B cell (primary cell): ENCODE measurements around the gene EPAS1. TPM values are rescaled to one million over a fixed set of nuclear protein-coding genes. Genes with fewer than 3 reads are reported as not detected.

Experiments
- ATAC-seq: fragments of 200-7000 bp; cut with Tn5 transposase; one replicate; pipeline ENCODE4 v1.10.0; 2021; ENCODE audit warnings: low read depth, mild to moderate bottlenecking, moderate number of reproducible peaks, moderate library complexity
- CTCF ChIA-PET: fragments of 350-600 bp; sonication (Branson Sonifier 250); formaldehyde crosslinking; loops from one replicate; lab custom pipeline; 2021; ENCODE audit warnings: antibody characterized with exemption, inconsistent platforms; lab: Charles Lee
- POLR2A ChIA-PET: fragments of 350-600 bp; sonication (Branson Sonifier 250); formaldehyde crosslinking; loops from one replicate; lab custom pipeline; 2021; ENCODE audit warnings: antibody characterized with exemption; lab: Charles Lee
- DNase-seq: peaks from one replicate; pipeline ENCODE4 v3.0.0; 2013
- H2AFZ ChIP-seq: 2 replicates; pipeline ENCODE4 v1.6.1; 2012; ENCODE audit warnings: mild to moderate bottlenecking, low read depth, low read length; ENCODE audit not compliant: insufficient read depth, poor library complexity, severe bottlenecking
- H3K27ac ChIP-seq, 2 donors: 1 replicate in 1 of 2; 2 replicates in 1 of 2; pipeline ENCODE4 v1.5.1; 2012 to 2013; ENCODE audit warnings: low read length in 2 of 2, mild to moderate bottlenecking in 2 of 2, moderate library complexity in 1 of 2
- H3K27me3 ChIP-seq, 4 experiments: fragments of 200-600 bp in 1 of 4; sonication (generic) in 1 of 4; replicated peaks in 1 of 4; 1 replicate in 2 of 4; 2 replicates in 2 of 4; pipeline versions ENCODE4 v1.6.1 to v1.7.0; 2013 to 2016; ENCODE audit warnings: low read length in 3 of 4, mild to moderate bottlenecking in 2 of 4, mixed read lengths in 1 of 4, moderate library complexity in 1 of 4; ENCODE audit not compliant: insufficient read depth in 4 of 4, control insufficient read depth in 3 of 4; ENCODE audit errors: control extremely low read depth in 1 of 4
- H3K36me3 ChIP-seq, 2 experiments: replicated peaks in 1 of 2; 1 replicate in 1 of 2; 2 replicates in 1 of 2; pipeline versions ENCODE4 v1.6.1 to v1.7.1; 2013; ENCODE audit warnings: low read length in 1 of 2; ENCODE audit not compliant: insufficient read depth in 2 of 2, control insufficient read depth in 1 of 2; ENCODE audit errors: control extremely low read depth in 1 of 2, extremely low read depth in 1 of 2
- H3K4me1 ChIP-seq, 2 donors: fragments of 200-600 bp in 1 of 2; sonication (generic) in 1 of 2; 1 replicate in 1 of 2; 2 replicates in 1 of 2; pipeline versions ENCODE4 v1.5.1 to v1.6.1; 2013 to 2017; ENCODE audit warnings: low read length in 2 of 2; ENCODE audit not compliant: control insufficient read depth in 2 of 2, insufficient read depth in 2 of 2
- H3K4me2 ChIP-seq: replicated peaks from 2 replicates; pipeline ENCODE3; 2012; ENCODE audit warnings: mild to moderate bottlenecking, low read depth, low read length; ENCODE audit not compliant: poor library complexity, severe bottlenecking
- H3K4me3 ChIP-seq, 5 experiments: fragments of 200-600 bp in 1 of 5; sonication (generic) in 1 of 5; 1 replicate in 3 of 5; 2 replicates in 2 of 5; pipeline versions ENCODE4 v1.5.1 to v1.7.0; 2011 to 2016; ENCODE audit warnings: low read length in 4 of 5, mild to moderate bottlenecking in 4 of 5, low read depth in 2 of 5, control low read depth in 1 of 5, moderate library complexity in 1 of 5; ENCODE audit not compliant: insufficient read depth in 1 of 5; ENCODE audit errors: control extremely low read depth in 1 of 5, extremely low read depth in 1 of 5
- H3K79me2 ChIP-seq: fragments of 200-600 bp; sonication (generic); one replicate; pipeline ENCODE4 v1.6.0; 2016; ENCODE audit warnings: low read length; ENCODE audit not compliant: control insufficient read depth, insufficient read depth
- H3K9ac ChIP-seq: fragments of 200-600 bp; sonication (generic); 2 replicates; pipeline ENCODE4 v1.6.1; 2017; ENCODE audit warnings: mild to moderate bottlenecking, low read length, moderate library complexity
- H3K9me3 ChIP-seq, 3 donors: one replicate each; pipeline versions ENCODE4 v1.6.1 to v1.7.1; 2013; ENCODE audit warnings: low read length in 2 of 3; ENCODE audit not compliant: control insufficient read depth in 2 of 3, insufficient read depth in 1 of 3; ENCODE audit errors: control extremely low read depth in 1 of 3
- H4K20me1 ChIP-seq: 2 replicates; pipeline ENCODE4 v1.6.0; 2012; ENCODE audit warnings: mild to moderate bottlenecking, low read length; ENCODE audit not compliant: insufficient read depth, control insufficient read depth, poor library complexity, severe bottlenecking
- H3K27ac Mint-ChIP-seq: one replicate; pipeline ENCODE4 v1.8.0; 2021; ENCODE audit warnings: mixed read lengths
- H3K27me3 Mint-ChIP-seq: one replicate; pipeline ENCODE4 v1.8.0; 2021; ENCODE audit warnings: mixed read lengths
- H3K4me1 Mint-ChIP-seq: one replicate; pipeline ENCODE4 v1.8.0; 2021; ENCODE audit warnings: mixed read lengths
- H3K4me3 Mint-ChIP-seq: one replicate; pipeline ENCODE4 v1.8.0; 2021; ENCODE audit warnings: mixed read lengths
- H3K9me3 Mint-ChIP-seq: one replicate; pipeline ENCODE4 v1.8.0; 2022; ENCODE audit warnings: mixed read lengths; ENCODE audit not compliant: insufficient read depth
- CTCF ChIP-seq: fragments of 200-600 bp; IDR thresholded peaks from one replicate; pipeline ENCODE4 v1.8.0; 2022; ENCODE audit warnings: antibody characterized with exemption, mild to moderate bottlenecking
- EZH2 ChIP-seq: IDR thresholded peaks from 2 replicates; pipeline ENCODE4 v1.6.1; 2012; ENCODE audit warnings: borderline replicate concordance, low read depth, mild to moderate bottlenecking, moderate library complexity, low read length; ENCODE audit not compliant: insufficient read depth, poor library complexity, severe bottlenecking
- WGBS: methylation state at CpG from one replicate; pipeline ENCODE4 v1.1.5; 2013; ENCODE audit warnings: missing lambda C conversion rate; ENCODE audit not compliant: insufficient coverage; 5-methylcytosine and 5-hydroxymethylcytosine counted together
- intact Hi-C: fragments of 100-400 bp; cut with micrococcal nuclease; formaldehyde crosslinking; loops from one replicate; pipeline ENCODE4 v1.10.0; 2022
- polyA plus RNA-seq: library from polyadenylated mRNA; depleted of rRNA; stranded (reverse); fragments of >200 nt; gene quantifications from 2 replicates; pipeline ENCODE4 v1.2.3, GENCODE V29; 2012
- total RNA-seq, 2 donors: library from RNA; stranded (reverse); fragments of 120-200 nt in 1 of 2; gene quantifications; 1 replicate in 1 of 2; 2 replicates in 1 of 2; pipeline versions ENCODE4 v1.2.3 to v1.2.4, GENCODE V29; 2013 to 2022

Gene EPAS1
- total and polyA plus RNA-seq, 2 donors (not counting 1 experiment from before 2014, with no cell fraction given): 0.06 to 0.37 TPM

GRCh38 chr2:46372475-46372874, 75.3 kb downstream of the EPAS1 start:
- intact Hi-C loops: no loop called here
- POLR2A ChIA-PET: no interaction called here

DNA sequence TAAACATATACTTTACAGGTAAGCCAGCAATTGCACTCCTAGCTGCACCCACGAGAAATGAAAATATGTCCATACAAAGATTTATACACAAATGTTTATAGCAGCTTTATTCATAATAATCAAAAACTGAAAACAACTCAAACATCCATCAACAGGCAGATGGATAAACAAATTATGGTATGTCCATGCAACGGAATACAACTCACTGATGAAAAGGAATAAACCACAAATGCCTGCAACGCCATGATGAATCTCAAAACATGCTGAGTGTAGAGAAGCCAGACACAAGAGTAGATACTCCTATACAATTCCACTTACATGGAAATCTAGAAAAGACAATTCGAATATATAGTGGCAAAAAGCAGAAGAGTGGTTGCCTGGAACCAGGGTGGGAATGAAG, 76.0 kb downstream of the EPAS1 start:
- DNase-seq: no peak
- WGBS: 83% methylated on average over 1 of the region's 4 CpGs
- POLR2A ChIA-PET: no interaction called here

More at GRCh38 chr2:46372475-46372874, 75.3 kb downstream of the EPAS1 start:
- H3K4me2 ChIP-seq: no peak overlapping the region
- no peaks in the 10 kb centered on the region for H3K27me3 Mint-ChIP-seq
- no peaks in the 10 kb centered on the region for H3K79me2 ChIP-seq
- H4K20me1 ChIP-seq: no peaks in the 10 kb centered on the region
- peaks cover 12 to 14% of the 10 kb centered on the region in 2 donors for H3K4me1 ChIP-seq
- H3K4me1 Mint-ChIP-seq: peaks cover 21% of the 10 kb centered on the region
- no peaks in the 10 kb centered on the region for H3K9me3 Mint-ChIP-seq
- ATAC-seq (no peak), DNase-seq (no peak)
- no peak overlapping the region for H3K4me3 Mint-ChIP-seq
- no peaks in the 10 kb centered on the region for H3K36me3 ChIP-seq
- no peak overlapping the region for H3K4me3 ChIP-seq
- no peak overlapping the region for H3K9ac ChIP-seq
- WGBS: no CpG with 5 or more reads among the region's 2 CpGs
- CTCF ChIA-PET: interaction anchor here (1.2 kb wide), 1 partner anchor 12 kb away, joined by 3 read pairs; no protein-coding TSS in a partner anchor
- H3K9me3 ChIP-seq: no peaks in the 10 kb centered on the region
- H3K27ac ChIP-seq: no peak overlapping the region
- TF ChIP-seq CTCF (no peak), EZH2 (no peak)
- no peak overlapping the region for H2AFZ ChIP-seq
- no peaks in the 10 kb centered on the region for H3K27me3 ChIP-seq
- no peak overlapping the region for H3K27ac Mint-ChIP-seq

More for the DNA sequence above, 76.0 kb downstream of the EPAS1 start:
- peaks cover 13% of the 10 kb centered on the region for H3K4me1 Mint-ChIP-seq
- TF ChIP-seq EZH2 (no peak), CTCF (no peak)
- intact Hi-C loops: no loop called here
- H3K4me1 ChIP-seq: peaks cover 4 to 6% of the 10 kb centered on the region in 2 donors
- H3K9ac ChIP-seq: no peak overlapping the region
- CTCF ChIA-PET: interaction anchor here (2.5 kb wide), 1 partner anchor 10 kb away, joined by 9 read pairs; no protein-coding TSS in a partner anchor
- no peaks in the 10 kb centered on the region for H3K9me3 Mint-ChIP-seq
- no peaks in the 10 kb centered on the region for H3K36me3 ChIP-seq
- H3K79me2 ChIP-seq: no peaks in the 10 kb centered on the region
- H3K4me3 ChIP-seq: no peak overlapping the region
- H3K27me3 ChIP-seq: no peaks in the 10 kb centered on the region
- H3K27me3 Mint-ChIP-seq: no peaks in the 10 kb centered on the region
- no peaks in the 10 kb centered on the region for H3K9me3 ChIP-seq
- H4K20me1 ChIP-seq: no peaks in the 10 kb centered on the region
- H3K27ac ChIP-seq: no peak overlapping the region
- H3K27ac Mint-ChIP-seq: no peak overlapping the region
- no peak overlapping the region for H2AFZ ChIP-seq
- no peak overlapping the region for H3K4me2 ChIP-seq
- no peak overlapping the region for H3K4me3 Mint-ChIP-seq
- no peak for ATAC-seq
